Measurements from ENCODE around the gene SLC23A3. TPM values are rescaled to one million over a fixed set of nuclear protein-coding genes. Genes with fewer than 3 reads are reported as not detected.

Gene SLC23A3
- total RNA-seq, 1 donor from 2014 or later = 1.1 TPM

DNA sequence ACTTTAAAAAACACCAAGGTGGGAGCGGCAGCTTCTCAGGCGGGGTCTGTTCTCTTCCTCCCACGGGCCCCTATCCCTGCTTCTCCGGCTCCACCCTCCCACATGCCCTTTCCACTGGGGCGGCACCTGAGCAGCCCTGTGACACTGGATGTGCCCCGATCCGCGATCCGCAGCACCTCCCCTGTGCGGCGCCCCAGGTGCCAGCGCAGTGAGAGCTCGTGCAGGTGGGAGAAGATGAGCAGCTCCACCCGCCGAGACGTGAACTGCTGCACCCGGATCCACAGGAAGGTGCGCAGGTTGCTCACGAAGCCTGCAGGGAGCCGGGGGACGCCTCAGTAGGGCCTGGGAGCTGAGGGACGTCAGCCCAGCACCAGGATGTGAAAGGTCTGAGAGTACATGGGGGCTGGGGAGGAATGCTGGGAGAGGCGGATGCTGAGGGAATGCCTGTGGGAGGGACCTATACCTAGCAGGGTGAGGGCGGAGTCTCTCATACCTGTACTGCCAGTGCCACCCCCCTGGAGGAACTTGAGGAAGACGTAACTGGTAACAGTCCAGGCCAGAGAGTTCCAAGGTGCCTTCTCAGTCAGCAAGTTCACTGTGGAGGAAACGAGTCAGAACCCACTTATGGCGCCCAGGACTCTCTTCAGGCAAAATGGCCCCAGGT, 46.2 kb upstream of the SLC23A3 start:
- Mint-ChIP-seq H3K4me3 (ENCODE audit: unreplicated experiment) (no peak overlapping the region), H3K4me1 (ENCODE audit: low read depth, unreplicated experiment) (peaks cover 11% of the 10 kb centered on the region), H3K27ac (ENCODE audit: unreplicated experiment) (no peak overlapping the region), H3K27me3 (ENCODE audit: unreplicated experiment) (peaks cover 7% of the 10 kb centered on the region), H3K9me3 (ENCODE audit: unreplicated experiment) (peaks cover 15% of the 10 kb centered on the region), H3K36me3 (ENCODE audit: unreplicated experiment) (no peaks in the 10 kb centered on the region)
- TF ChIP-seq, protein P1, sequence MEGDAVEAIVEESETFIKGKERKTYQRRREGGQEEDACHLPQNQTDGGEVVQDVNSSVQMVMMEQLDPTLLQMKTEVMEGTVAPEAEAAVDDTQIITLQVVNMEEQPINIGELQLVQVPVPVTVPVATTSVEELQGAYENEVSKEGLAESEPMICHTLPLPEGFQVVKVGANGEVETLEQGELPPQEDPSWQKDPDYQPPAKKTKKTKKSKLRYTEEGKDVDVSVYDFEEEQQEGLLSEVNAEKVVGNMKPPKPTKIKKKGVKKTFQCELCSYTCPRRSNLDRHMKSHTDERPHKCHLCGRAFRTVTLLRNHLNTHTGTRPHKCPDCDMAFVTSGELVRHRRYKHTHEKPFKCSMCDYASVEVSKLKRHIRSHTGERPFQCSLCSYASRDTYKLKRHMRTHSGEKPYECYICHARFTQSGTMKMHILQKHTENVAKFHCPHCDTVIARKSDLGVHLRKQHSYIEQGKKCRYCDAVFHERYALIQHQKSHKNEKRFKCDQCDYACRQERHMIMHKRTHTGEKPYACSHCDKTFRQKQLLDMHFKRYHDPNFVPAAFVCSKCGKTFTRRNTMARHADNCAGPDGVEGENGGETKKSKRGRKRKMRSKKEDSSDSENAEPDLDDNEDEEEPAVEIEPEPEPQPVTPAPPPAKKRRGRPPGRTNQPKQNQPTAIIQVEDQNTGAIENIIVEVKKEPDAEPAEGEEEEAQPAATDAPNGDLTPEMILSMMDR (IDR thresholded peaks at IDR 0.05; ENCODE audit: partially characterized antibody, unreplicated experiment) = no peak
- DNase-seq = no peak

DNA sequence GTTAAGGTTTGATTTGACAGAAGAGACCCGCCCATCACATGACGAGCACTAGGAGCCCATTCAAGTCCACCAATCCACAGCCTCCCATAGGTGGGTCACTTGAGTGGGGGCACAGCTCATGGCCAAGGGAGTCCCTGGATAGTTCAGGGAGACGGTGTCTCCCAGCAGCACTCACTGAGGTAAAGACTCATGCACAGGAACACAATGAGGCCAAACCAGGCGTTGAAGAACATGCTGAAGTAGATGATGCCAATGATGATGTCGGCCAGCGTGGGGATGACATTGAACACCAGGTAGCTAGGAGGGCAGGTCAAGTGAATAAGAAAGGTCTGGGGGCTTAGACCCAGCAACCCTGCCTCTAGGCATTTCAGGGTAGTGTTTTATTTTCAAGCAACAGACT, 45.0 kb upstream of the SLC23A3 start:
- no peaks in the 10 kb centered on the region for H3K36me3 Mint-ChIP-seq (ENCODE audit: unreplicated experiment)
- TF ChIP-seq, protein P1 (IDR thresholded peaks at IDR 0.05; ENCODE audit: partially characterized antibody, unreplicated experiment) = no peak

DNA sequence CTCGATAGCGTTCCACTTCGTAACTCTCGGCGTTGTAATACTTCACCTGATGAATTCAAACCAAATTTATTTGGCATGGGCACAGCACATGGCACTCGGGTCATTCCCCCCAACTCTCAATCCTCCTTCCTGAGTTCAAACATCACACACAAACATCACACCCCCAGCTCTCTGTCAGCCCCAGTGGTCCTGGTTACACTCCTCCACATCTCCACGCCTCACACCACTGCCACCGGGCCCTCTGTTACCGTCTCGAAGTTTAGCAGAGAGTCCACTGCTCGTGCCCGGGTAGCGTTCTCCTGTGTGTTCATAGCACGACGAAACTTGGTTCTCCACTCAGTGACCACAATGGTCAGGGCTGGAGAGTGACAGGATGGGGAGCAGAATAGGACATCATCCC, 44.3 kb upstream of the SLC23A3 start:
- peaks cover 7% of the 10 kb centered on the region for H3K27me3 Mint-ChIP-seq (ENCODE audit: unreplicated experiment)
- no peak overlapping the region for H3K4me3 Mint-ChIP-seq (ENCODE audit: unreplicated experiment)
- no peaks in the 10 kb centered on the region for H3K36me3 Mint-ChIP-seq (ENCODE audit: unreplicated experiment)
- DNase-seq = no peak
- H3K4me1 Mint-ChIP-seq (ENCODE audit: low read depth, unreplicated experiment) = peaks cover 8% of the 10 kb centered on the region
- H3K27ac Mint-ChIP-seq (ENCODE audit: unreplicated experiment) = no peak overlapping the region
- TF ChIP-seq, protein P1 (IDR thresholded peaks at IDR 0.05; ENCODE audit: partially characterized antibody, unreplicated experiment) = no peak
- peaks cover 11% of the 10 kb centered on the region for H3K9me3 Mint-ChIP-seq (ENCODE audit: unreplicated experiment)

More for the DNA sequence above, 45.0 kb upstream of the SLC23A3 start:
- DNase-seq = no peak
- peaks cover 7% of the 10 kb centered on the region for H3K27me3 Mint-ChIP-seq (ENCODE audit: unreplicated experiment)
- H3K27ac Mint-ChIP-seq (ENCODE audit: unreplicated experiment) = no peak overlapping the region
- H3K9me3 Mint-ChIP-seq (ENCODE audit: unreplicated experiment) = peaks cover 15% of the 10 kb centered on the region
- peaks cover 11% of the 10 kb centered on the region for H3K4me1 Mint-ChIP-seq (ENCODE audit: low read depth, unreplicated experiment)
- H3K4me3 Mint-ChIP-seq (ENCODE audit: unreplicated experiment) = no peak overlapping the region

DNA sequence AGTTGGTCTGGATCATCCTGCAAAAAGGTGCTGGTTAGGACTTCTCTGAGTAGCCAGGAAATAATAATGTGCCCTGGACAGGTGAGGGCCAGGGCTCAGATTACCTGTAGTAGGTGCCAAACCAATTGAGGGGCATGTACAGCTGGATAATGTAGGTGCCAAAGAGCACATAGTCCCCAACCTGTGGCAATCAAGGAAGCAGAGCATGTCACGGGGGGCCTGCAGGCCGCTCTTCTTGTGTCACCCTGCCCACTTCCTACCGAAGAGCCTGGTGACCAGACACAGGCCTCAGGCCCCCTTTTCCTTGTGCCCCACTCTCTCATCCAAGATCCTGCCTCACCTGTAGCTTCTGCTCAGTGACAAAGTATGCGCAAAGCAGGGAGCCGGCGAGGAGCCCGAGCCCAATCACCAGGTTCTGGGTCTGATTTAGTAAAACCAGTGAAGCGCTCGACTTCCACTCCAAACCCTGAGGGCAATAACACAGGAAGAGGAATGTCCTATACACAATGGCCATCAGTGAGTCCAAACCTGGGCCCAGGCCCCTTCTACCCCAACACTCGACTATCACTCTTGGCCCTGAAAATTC, 43.8 kb upstream of the SLC23A3 start:
- no peaks in the 10 kb centered on the region for H3K36me3 Mint-ChIP-seq (ENCODE audit: unreplicated experiment)
- H3K4me3 Mint-ChIP-seq (ENCODE audit: unreplicated experiment) = no peak overlapping the region
- TF ChIP-seq, protein P1 (IDR thresholded peaks at IDR 0.05; ENCODE audit: partially characterized antibody, unreplicated experiment) = no peak
- peaks cover 7% of the 10 kb centered on the region for H3K27me3 Mint-ChIP-seq (ENCODE audit: unreplicated experiment)
- H3K4me1 Mint-ChIP-seq (ENCODE audit: low read depth, unreplicated experiment) = peaks cover 6% of the 10 kb centered on the region
- peaks cover 12% of the 10 kb centered on the region for H3K9me3 Mint-ChIP-seq (ENCODE audit: unreplicated experiment)
- no peak overlapping the region for H3K27ac Mint-ChIP-seq (ENCODE audit: unreplicated experiment)
- DNase-seq = no peak

DNA sequence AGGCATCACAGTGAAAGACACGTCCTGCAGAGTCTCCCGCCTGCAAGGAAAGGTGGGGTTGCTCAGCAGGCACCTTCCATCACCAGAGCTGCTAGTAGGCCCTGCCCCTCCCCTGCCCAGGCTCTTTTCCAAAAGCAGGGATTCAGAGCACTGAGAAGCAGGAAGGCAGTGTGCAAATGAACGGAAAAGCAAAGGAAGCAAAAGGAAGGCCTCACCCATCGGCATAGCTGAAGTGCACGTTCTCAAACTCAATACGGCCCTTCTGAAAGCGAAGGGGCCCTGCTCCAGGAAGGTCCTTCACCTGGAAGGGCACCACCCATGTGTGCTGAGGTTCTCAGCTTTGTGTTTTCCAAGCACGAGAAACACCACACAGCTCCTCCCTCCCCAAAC, 43.2 kb upstream of the SLC23A3 start:
- TF ChIP-seq, protein P1 (IDR thresholded peaks at IDR 0.05; ENCODE audit: partially characterized antibody, unreplicated experiment) = no peak
- DNase-seq = no peak
- no peaks in the 10 kb centered on the region for H3K36me3 Mint-ChIP-seq (ENCODE audit: unreplicated experiment)

More for the DNA sequence above, 43.2 kb upstream of the SLC23A3 start:
- Mint-ChIP-seq H3K27ac (ENCODE audit: unreplicated experiment) (no peak overlapping the region), H3K9me3 (ENCODE audit: unreplicated experiment) (peaks cover 12% of the 10 kb centered on the region), H3K4me3 (ENCODE audit: unreplicated experiment) (no peak overlapping the region), H3K4me1 (ENCODE audit: low read depth, unreplicated experiment) (peaks cover 6% of the 10 kb centered on the region), H3K27me3 (ENCODE audit: unreplicated experiment) (peaks cover 7% of the 10 kb centered on the region)
